SK-N-SH treated with all-trans-retinoic acid at 6 μM for 48 hours (cell line): ENCODE results near the gene C5orf47.

Experiments used
- ATAC-seq: fragments of 200-7000 bp; cut with Tn5 transposase; 3 replicates; pipeline ENCODE4 v1.9.1; 2020; ENCODE audit warnings: mild to moderate bottlenecking, moderate library complexity
- ARNTL ChIP-seq: fragments of 450-650 bp; formaldehyde crosslinking; IDR thresholded peaks from 2 replicates; pipeline ENCODE4 v1.5.0; 2020; ENCODE audit warnings: low read depth, mild to moderate bottlenecking, moderate library complexity, borderline replicate concordance
- ISL1 ChIP-seq: fragments of 250-450 bp; sonication (Bioruptor Pico); IDR thresholded peaks from 2 replicates; pipeline ENCODE4 v2.1.2; 2022; ENCODE audit warnings: mild to moderate bottlenecking, moderate library complexity
- PPARA ChIP-seq: fragments of 250-450 bp; sonication (Bioruptor Pico); IDR thresholded peaks from 2 replicates; pipeline ENCODE4 v1.5.0; 2020; ENCODE audit warnings: mild to moderate bottlenecking, borderline replicate concordance
- RARB ChIP-seq: fragments of 250-450 bp; sonication (Bioruptor Pico); IDR thresholded peaks from 2 replicates; pipeline ENCODE4 v1.8.0; 2021; ENCODE audit warnings: mild to moderate bottlenecking, moderate library complexity
- TCF4 ChIP-seq: fragments of 250-450 bp; sonication (Bioruptor Pico); IDR thresholded peaks from 2 replicates; pipeline ENCODE4 v1.8.0; 2021; ENCODE audit warnings: mild to moderate bottlenecking, moderate library complexity, borderline replicate concordance
- TOX ChIP-seq: fragments of 250-450 bp; sonication (Bioruptor Pico); IDR thresholded peaks from 2 replicates; pipeline ENCODE4 v1.8.0; 2021; ENCODE audit warnings: mild to moderate bottlenecking, moderate library complexity, borderline replicate concordance
- ZC3H10 ChIP-seq: fragments of 250-450 bp; sonication (Bioruptor Pico); IDR thresholded peaks from 2 replicates; pipeline ENCODE4 v1.5.1; 2021; ENCODE audit warnings: mild to moderate bottlenecking, moderate library complexity
- ZFP3 ChIP-seq: fragments of 250-450 bp; sonication (Bioruptor Pico); IDR thresholded peaks from 2 replicates; pipeline ENCODE4 v1.5.0; 2020; ENCODE audit warnings: mild to moderate bottlenecking, moderate library complexity
- ZFP30 ChIP-seq: fragments of 450-650 bp; formaldehyde crosslinking; IDR thresholded peaks from 2 replicates; pipeline ENCODE4 v1.5.0; 2022; ENCODE audit warnings: mild to moderate bottlenecking, moderate library complexity
- ZNF565 ChIP-seq: fragments of 450-650 bp; formaldehyde crosslinking; conservative IDR thresholded peaks from 2 replicates; pipeline ENCODE4 v1.5.0; 2020; ENCODE audit warnings: low read depth, mild to moderate bottlenecking, moderate library complexity
- ZNF70 ChIP-seq: fragments of 450-650 bp; formaldehyde crosslinking; IDR thresholded peaks from 2 replicates; pipeline ENCODE4 v1.5.0; 2020; ENCODE audit warnings: mild to moderate bottlenecking, moderate library complexity
- ZNF8 ChIP-seq: fragments of 450-650 bp; formaldehyde crosslinking; IDR thresholded peaks from 2 replicates; pipeline ENCODE4 v1.5.0; 2020; ENCODE audit warnings: mild to moderate bottlenecking, moderate library complexity
- TF ChIP-seq, protein P1 (sequence below): fragments of 250-450 bp; sonication (Bioruptor Pico); IDR thresholded peaks from 2 replicates; pipeline ENCODE4 v1.8.0; 2020; ENCODE audit warnings: mild to moderate bottlenecking, moderate library complexity, borderline replicate concordance
- TF ChIP-seq, protein P2 (sequence below): fragments of 250-450 bp; sonication (Bioruptor Pico); IDR thresholded peaks from 2 replicates; pipeline ENCODE4 v1.5.1; 2021; ENCODE audit warnings: mild to moderate bottlenecking, moderate library complexity
- TF ChIP-seq, protein P3 (sequence below): fragments of 250-450 bp; sonication (Bioruptor Pico); IDR thresholded peaks from 2 replicates; pipeline ENCODE4 v1.8.0; 2021; ENCODE audit warnings: low read depth, mild to moderate bottlenecking, moderate library complexity, borderline replicate concordance
- TF ChIP-seq, protein P4 (sequence below): fragments of 250-450 bp; sonication (Bioruptor Pico); IDR thresholded peaks from 2 replicates; pipeline ENCODE4 v1.5.1; 2020; ENCODE audit warnings: low read depth, mild to moderate bottlenecking, moderate library complexity
- TF ChIP-seq, protein P5 (sequence below): fragments of 250-450 bp; sonication (Bioruptor Pico); IDR thresholded peaks from 2 replicates; pipeline ENCODE4 v1.5.0; 2020; ENCODE audit warnings: mild to moderate bottlenecking, moderate library complexity

C5orf47 gene, protein sequence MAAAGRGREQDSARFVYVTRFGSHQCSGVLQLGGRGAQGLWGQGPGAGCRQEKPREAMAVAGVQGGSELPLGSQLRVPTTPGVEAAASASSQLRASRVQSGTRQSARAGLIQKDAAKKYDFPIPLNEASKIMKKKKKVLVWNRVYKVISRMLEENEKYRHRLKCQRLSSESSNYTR

DNA sequence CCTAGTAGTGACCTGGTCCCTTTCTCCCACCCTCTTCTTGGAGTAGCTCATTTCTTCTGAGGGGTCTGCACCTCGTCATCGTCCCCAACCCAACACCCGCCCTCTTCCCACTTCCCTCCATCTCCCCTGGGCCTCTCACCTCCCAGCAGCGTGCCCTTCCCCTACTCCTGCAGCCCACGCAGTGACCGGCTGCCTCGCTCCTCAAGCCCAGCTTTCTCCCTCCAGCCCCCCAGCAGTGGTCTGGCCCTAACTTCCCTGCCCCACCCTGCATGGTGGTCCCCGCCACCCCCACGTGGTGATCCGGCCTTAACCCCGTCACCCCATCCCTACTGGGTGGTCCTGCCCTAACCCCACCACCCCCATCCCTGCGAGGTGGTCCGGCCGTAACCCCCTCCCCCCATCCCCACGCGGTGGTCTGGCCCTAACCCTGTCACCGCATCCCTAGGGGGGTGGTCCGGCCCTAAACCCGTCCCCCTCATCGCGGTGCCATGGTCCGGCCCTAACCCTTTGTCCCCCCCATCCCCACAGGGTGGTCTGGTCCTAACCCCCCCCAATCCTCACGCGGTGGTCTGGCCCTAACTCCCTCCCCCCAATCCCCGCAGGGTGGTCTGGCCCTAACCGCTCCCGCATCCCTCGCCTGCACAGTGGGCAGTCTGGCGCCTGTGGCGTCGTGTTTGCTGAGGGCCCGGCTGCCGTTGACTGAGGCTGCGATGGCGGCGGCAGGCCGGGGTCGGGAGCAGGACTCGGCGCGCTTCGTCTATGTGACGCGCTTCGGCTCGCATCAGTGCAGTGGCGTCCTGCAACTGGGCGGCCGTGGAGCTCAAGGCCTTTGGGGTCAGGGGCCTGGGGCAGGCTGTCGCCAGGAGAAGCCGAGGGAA, at the start of gene C5orf47:
C5orf47 (plus strand) TSS at position 617 of the 878 bp plus-strand sequence; CDS start at position 711, 94 bp downstream.
- TF ChIP-seq ZC3H10 (no peak), TOX (CRISPR knock-in tag) (no peak), ZNF8 (CRISPR knock-in tag) (no peak)
- no peak for ATAC-seq

DNA sequence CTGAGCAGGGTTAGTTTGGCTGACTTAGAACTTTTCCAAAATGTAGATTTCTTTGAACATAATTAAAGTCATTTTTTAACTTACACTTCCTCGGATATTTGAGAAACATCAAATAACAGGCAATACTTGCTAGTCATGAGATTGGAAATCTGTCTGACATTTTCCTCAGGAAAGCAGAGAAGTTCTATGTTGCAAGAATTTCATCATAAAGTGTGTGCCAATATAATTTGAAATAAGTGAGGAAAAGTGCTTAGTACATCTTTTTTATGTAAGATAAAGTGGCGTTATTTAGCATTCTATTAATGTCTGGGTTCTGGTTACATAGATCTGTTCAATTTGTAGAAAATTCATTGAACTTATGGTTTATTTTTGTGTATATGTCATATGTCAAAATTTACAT, 48.7 kb upstream of the C5orf47 start:
- ATAC-seq, result no peak
- TF ChIP-seq, protein P1, sequence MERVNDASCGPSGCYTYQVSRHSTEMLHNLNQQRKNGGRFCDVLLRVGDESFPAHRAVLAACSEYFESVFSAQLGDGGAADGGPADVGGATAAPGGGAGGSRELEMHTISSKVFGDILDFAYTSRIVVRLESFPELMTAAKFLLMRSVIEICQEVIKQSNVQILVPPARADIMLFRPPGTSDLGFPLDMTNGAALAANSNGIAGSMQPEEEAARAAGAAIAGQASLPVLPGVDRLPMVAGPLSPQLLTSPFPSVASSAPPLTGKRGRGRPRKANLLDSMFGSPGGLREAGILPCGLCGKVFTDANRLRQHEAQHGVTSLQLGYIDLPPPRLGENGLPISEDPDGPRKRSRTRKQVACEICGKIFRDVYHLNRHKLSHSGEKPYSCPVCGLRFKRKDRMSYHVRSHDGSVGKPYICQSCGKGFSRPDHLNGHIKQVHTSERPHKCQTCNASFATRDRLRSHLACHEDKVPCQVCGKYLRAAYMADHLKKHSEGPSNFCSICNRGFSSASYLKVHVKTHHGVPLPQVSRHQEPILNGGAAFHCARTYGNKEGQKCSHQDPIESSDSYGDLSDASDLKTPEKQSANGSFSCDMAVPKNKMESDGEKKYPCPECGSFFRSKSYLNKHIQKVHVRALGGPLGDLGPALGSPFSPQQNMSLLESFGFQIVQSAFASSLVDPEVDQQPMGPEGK (CRISPR knock-in tag), result no peak
- TF ChIP-seq, protein P2, sequence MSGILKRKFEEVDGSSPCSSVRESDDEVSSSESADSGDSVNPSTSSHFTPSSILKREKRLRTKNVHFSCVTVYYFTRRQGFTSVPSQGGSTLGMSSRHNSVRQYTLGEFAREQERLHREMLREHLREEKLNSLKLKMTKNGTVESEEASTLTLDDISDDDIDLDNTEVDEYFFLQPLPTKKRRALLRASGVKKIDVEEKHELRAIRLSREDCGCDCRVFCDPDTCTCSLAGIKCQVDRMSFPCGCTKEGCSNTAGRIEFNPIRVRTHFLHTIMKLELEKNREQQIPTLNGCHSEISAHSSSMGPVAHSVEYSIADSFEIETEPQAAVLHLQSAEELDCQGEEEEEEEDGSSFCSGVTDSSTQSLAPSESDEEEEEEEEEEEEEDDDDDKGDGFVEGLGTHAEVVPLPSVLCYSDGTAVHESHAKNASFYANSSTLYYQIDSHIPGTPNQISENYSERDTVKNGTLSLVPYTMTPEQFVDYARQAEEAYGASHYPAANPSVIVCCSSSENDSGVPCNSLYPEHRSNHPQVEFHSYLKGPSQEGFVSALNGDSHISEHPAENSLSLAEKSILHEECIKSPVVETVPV, result no peak
- TF ChIP-seq ISL1, result no peak
- no peak for TF ChIP-seq ARNTL (CRISPR knock-in tag)
- TF ChIP-seq, protein P3, sequence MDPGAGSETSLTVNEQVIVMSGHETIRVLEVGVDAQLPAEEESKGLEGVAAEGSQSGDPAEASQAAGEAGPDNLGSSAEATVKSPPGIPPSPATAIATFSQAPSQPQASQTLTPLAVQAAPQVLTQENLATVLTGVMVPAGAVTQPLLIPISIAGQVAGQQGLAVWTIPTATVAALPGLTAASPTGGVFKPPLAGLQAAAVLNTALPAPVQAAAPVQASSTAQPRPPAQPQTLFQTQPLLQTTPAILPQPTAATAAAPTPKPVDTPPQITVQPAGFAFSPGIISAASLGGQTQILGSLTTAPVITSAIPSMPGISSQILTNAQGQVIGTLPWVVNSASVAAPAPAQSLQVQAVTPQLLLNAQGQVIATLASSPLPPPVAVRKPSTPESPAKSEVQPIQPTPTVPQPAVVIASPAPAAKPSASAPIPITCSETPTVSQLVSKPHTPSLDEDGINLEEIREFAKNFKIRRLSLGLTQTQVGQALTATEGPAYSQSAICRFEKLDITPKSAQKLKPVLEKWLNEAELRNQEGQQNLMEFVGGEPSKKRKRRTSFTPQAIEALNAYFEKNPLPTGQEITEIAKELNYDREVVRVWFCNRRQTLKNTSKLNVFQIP, result no peak
- TF ChIP-seq PPARA (CRISPR knock-in tag), result no peak
- no peak for TF ChIP-seq TOX (CRISPR knock-in tag)
- no peak for TF ChIP-seq ZFP3 (CRISPR knock-in tag)
- no peak for TF ChIP-seq ZNF70 (CRISPR knock-in tag)
- TF ChIP-seq, protein P4, sequence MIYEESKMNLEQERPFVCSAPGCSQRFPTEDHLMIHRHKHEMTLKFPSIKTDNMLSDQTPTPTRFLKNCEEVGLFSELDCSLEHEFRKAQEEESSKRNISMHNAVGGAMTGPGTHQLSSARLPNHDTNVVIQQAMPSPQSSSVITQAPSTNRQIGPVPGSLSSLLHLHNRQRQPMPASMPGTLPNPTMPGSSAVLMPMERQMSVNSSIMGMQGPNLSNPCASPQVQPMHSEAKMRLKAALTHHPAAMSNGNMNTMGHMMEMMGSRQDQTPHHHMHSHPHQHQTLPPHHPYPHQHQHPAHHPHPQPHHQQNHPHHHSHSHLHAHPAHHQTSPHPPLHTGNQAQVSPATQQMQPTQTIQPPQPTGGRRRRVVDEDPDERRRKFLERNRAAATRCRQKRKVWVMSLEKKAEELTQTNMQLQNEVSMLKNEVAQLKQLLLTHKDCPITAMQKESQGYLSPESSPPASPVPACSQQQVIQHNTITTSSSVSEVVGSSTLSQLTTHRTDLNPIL, result no peak
- TF ChIP-seq ZFP30 (CRISPR knock-in tag), result no peak
- TF ChIP-seq ZNF8 (CRISPR knock-in tag), result no peak
- TF ChIP-seq ZNF565 (CRISPR knock-in tag), result no peak

DNA sequence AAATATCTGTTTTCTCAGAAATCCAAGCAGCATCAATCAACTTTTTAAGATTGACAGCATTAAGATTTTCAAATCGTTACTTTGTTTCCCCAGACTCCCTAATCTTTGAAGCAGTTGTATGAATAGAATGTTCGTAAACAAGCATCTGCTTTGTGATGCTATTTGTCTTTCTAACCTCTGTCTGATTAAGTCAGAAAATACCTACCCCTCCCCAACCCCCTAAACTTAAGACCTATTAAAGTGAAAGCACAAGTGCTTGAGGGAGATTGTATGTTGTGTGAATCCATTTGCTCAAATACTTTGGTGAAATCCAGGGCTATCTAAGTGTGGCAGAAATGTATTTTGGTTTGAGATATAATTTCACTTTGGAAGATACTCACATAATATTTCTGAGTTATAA, 47.9 kb upstream of the C5orf47 start:
- TF ChIP-seq, protein P3, result no peak
- no peak for TF ChIP-seq ARNTL (CRISPR knock-in tag)
- no peak for TF ChIP-seq TCF4 (CRISPR knock-in tag)
- TF ChIP-seq, protein P2, result no peak
- no peak for TF ChIP-seq ISL1
- no peak for TF ChIP-seq ZFP3 (CRISPR knock-in tag)
- no peak for TF ChIP-seq TOX (CRISPR knock-in tag)
- TF ChIP-seq ZC3H10, result no peak
- TF ChIP-seq RARB (CRISPR knock-in tag), result no peak
- TF ChIP-seq, protein P5, sequence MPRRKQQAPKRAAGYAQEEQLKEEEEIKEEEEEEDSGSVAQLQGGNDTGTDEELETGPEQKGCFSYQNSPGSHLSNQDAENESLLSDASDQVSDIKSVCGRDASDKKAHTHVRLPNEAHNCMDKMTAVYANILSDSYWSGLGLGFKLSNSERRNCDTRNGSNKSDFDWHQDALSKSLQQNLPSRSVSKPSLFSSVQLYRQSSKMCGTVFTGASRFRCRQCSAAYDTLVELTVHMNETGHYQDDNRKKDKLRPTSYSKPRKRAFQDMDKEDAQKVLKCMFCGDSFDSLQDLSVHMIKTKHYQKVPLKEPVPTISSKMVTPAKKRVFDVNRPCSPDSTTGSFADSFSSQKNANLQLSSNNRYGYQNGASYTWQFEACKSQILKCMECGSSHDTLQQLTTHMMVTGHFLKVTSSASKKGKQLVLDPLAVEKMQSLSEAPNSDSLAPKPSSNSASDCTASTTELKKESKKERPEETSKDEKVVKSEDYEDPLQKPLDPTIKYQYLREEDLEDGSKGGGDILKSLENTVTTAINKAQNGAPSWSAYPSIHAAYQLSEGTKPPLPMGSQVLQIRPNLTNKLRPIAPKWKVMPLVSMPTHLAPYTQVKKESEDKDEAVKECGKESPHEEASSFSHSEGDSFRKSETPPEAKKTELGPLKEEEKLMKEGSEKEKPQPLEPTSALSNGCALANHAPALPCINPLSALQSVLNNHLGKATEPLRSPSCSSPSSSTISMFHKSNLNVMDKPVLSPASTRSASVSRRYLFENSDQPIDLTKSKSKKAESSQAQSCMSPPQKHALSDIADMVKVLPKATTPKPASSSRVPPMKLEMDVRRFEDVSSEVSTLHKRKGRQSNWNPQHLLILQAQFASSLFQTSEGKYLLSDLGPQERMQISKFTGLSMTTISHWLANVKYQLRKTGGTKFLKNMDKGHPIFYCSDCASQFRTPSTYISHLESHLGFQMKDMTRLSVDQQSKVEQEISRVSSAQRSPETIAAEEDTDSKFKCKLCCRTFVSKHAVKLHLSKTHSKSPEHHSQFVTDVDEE (CRISPR knock-in tag), result no peak
- no peak for ATAC-seq
